Neuron (in vitro differentiated cells): ENCODE results near the gene STX10.
"Not testable (repeated sequence)": the region's sequence is repeated elsewhere in the genome, so short reads cannot be mapped to it uniquely, and the experiment has no call there.

ENCODE experiments used
- H2AFZ ChIP-seq: one replicate; pipeline ENCODE4 v1.6.1; 2013; ENCODE audit warnings: low read depth, mild to moderate bottlenecking, inconsistent platforms, low read length, moderate library complexity
- H3K27me3 ChIP-seq: one replicate; pipeline ENCODE4 v1.6.1; 2013; ENCODE audit warnings: low read length; ENCODE audit not compliant: insufficient read depth
- H3K36me3 ChIP-seq: one replicate; pipeline ENCODE4 v1.6.1; 2013; ENCODE audit warnings: low read length; ENCODE audit not compliant: insufficient read depth
- H3K4me1 ChIP-seq: one replicate; pipeline ENCODE4 v1.6.1; 2013; ENCODE audit warnings: low read length; ENCODE audit not compliant: insufficient read depth
- H3K4me3 ChIP-seq: 2 replicates; pipeline ENCODE4 v1.5.1; 2013; ENCODE audit warnings: mild to moderate bottlenecking, low read length, moderate library complexity
- H3K9me3 ChIP-seq: one replicate; pipeline ENCODE4 v1.6.1; 2013; ENCODE audit warnings: low read length

Gene STX10

DNA sequence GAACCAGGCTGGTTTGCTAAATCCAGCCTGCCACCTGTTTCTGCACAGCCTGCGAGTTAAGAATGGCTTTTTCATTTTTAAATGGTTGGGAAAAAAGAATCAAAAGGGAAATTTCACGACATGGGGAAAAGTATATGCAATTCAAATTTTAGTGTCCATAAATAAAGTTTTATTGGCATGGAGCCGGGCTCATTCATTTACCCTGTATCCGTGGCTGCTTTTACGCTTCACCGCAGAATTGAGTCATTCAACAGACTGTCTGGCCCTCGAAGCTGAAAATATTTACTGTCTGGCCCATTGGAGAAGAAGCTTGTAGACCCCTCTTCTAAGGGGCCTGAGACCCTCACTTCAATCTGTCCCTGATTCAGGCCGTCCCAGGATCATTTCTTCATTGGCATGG is 26.2 kb upstream of the STX10 start:
- no peaks in the 10 kb centered on the region for H3K27me3 ChIP-seq
- H3K9me3 ChIP-seq = no peaks in the 10 kb centered on the region
- no peak overlapping the region for H3K4me3 ChIP-seq
- no peak overlapping the region for H2AFZ ChIP-seq
- H3K36me3 ChIP-seq = no peaks in the 10 kb centered on the region
- H3K4me1 ChIP-seq = no peaks in the 10 kb centered on the region

DNA sequence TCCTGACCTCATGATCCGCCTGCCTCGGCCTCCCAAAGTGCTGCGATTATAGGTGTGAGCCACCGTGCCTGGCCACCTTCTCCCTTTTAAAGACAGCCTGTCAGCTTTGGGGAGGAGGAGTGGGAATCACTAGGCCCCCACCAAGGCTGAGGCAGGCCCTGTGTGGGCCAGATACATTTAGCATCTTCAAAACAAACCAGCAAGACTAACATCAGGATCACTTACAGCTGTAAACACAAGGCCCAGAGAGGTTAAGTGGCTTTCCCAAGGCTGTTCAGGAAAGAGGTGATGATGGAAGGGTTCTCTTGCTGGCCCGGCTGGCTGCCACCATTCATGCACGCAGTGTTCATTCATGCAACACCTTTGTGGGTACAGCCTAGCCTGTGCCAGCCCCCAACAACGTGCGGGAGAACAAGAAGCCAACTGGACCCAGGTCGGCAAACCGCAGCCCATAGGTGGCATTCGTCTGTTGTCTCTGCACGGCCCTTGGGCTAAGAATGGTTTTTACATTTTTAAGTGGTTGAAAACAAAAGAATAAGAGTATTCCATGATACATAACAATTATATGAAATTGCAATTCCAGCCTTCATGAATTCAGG is 23.1 kb upstream of the STX10 start:
- no peak overlapping the region for H2AFZ ChIP-seq
- H3K36me3 ChIP-seq = no peaks in the 10 kb centered on the region
- no peaks in the 10 kb centered on the region for H3K4me1 ChIP-seq
- H3K9me3 ChIP-seq = no peaks in the 10 kb centered on the region
- no peak overlapping the region for H3K4me3 ChIP-seq
- H3K27me3 ChIP-seq = no peaks in the 10 kb centered on the region

DNA sequence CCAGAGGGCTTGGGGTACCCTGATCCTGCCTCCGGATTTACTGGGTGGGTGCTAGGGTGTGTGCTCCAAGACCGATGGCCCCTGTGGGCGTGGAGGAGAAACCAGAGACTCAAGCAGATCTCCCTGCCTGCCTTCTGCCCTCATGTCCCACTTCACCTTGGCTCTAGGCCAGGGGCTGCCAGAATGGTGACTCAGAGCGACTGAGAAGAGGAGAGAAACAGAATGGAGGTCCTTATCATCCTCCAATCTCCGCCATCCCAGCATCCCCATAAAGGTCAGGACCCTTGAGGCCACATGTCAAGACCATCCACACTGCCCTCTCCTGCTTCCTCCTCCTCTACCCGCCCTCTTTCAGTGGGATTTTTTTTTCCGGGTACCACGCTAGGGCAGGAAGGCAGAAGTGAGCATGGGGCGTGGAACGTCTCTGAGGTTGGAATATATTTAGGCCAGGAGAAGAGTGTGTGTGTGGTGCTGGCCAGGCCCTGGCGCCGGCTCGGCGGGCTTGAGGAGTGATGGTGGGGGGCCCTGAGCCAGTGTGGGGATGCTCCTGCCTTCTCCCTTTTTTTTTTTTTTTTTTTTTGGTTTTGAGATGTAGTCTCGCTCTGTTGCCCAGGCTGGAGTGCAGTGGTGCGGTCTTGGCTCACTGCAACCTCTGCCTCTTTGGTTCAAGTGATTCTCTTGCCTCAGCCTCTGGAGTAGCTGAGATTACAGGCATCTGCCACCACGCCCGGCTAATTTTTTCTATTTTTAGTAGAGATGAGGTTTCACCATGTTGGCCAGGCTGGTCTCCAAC is 22.4 kb upstream of the STX10 start:
- no peaks in the 10 kb centered on the region for H3K9me3 ChIP-seq
- H3K36me3 ChIP-seq = no peaks in the 10 kb centered on the region
- H3K4me1 ChIP-seq = no peaks in the 10 kb centered on the region
- H2AFZ ChIP-seq = no peak overlapping the region
- H3K4me3 ChIP-seq = no peak overlapping the region
- no peaks in the 10 kb centered on the region for H3K27me3 ChIP-seq

DNA sequence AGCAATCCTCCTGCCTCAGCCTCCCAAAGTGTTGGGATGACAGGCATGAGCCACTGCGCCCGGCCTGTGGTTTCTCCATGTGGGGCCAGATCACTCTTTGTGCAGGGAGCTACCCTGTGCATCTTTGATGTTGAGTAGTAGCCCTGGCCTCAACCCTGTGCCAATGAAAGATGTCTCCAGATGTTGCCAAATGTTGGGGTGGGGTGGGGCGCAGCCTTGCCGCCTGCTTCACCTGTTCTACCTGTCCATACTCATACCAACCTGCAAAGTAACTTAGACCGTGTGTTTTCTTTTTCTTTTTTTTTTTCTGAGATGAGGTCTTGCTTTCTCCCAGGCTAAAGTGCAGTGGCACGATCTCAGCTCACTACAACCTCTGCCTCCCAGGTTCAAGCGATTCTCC is 21.0 kb upstream of the STX10 start:
- Histone ChIP-seq H3K9me3 (no peaks in the 10 kb centered on the region), H3K4me3 (no peak overlapping the region), H3K36me3 (no peaks in the 10 kb centered on the region), H3K27me3 (no peaks in the 10 kb centered on the region), H3K4me1 (peaks cover 6% of the 10 kb centered on the region), H2AFZ (no peak overlapping the region)

DNA sequence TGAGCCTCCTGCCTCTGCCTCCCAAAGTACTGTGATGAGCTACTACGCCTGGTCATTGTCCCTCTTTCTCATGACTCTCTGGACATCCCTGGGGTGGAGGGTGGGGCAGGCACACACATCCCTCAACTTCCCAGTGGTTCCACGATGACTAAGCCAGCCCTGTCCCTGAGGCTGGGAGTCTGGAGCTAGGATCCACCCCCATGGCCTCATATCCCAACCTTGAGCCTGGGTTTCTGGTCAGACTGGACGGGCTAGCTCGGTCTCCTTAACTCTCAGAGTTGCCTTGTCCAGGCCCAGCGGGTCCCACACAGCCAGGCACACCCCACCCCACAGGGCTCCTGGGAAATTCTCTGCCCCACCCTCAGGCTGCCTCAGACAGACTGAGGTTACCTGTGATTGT is 19.6 kb upstream of the STX10 start:
- no peaks in the 10 kb centered on the region for H3K27me3 ChIP-seq
- no peak overlapping the region for H3K4me3 ChIP-seq
- H3K36me3 ChIP-seq = no peaks in the 10 kb centered on the region
- H3K4me1 ChIP-seq = peaks cover 8% of the 10 kb centered on the region
- no peak overlapping the region for H2AFZ ChIP-seq
- no peaks in the 10 kb centered on the region for H3K9me3 ChIP-seq

DNA sequence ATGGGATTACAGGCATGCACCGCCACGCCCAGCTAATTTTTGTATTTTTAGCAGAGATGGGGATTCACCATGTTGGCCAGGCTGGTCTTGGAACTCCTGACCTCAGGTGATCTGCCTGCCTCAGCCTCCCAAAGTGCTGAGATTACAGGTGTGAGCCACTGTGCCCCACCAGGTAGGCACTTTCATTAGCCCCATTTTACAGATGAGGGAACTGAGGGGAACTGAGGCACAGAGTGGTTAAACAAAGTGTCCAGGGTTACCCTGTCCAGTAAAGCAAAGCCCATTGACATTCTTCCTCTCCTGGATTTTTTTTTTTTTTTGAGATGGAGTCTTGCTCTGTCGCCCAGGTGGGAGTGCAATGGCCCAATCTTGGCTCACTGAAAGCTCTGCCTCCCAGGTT is 16.0 kb upstream of the STX10 start:
- not testable (repeated sequence) for H2AFZ ChIP-seq, H3K36me3 ChIP-seq, H3K4me3 ChIP-seq, H3K9me3 ChIP-seq, H3K27me3 ChIP-seq
- peaks cover 28% of the 10 kb centered on the region for H3K4me1 ChIP-seq

DNA sequence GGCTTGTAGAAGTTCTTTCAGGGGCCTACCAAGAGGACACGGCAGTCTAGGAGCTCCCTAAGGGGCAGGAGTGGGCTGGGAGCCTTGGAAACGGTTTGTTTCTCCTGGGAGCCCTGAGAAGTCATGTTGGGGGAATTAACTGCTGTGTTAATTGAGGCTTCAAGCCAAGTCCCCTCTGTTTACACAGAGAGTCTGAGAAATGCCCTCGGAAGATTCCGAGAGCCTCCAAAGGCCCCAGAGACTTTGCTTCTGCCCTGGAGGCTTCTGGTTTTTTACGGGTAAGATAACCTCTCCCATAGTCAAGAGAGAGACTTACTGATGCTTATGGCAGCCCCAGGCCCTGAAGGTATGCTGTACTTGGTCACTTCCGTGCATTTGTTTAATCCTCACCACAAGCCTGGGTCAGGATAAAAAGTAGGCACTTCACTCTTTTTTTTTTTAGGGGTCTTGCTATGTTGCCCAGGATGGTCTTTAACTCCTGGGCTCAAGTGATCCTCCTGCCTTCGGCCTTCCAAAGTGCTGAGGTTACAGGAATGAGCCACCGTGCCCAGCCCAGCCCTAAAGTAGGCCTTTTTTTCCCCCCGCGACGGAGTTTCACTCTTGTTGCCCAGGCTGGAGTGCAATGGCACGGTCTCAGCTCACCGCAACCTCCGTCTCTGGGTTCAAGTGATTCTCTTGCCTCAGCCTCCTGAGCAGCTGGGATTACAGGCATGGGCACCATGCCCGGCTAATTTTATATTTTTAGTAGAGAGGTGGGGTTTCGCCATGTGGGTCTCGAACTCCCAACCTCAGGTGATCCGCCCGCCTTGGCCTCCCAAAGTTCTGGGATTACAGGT is 15.2 kb upstream of the STX10 start:
- Histone ChIP-seq H3K9me3 (no peaks in the 10 kb centered on the region), H3K27me3 (no peaks in the 10 kb centered on the region), H3K4me1 (peaks cover 28% of the 10 kb centered on the region), H2AFZ (no peak overlapping the region), H3K36me3 (no peaks in the 10 kb centered on the region), H3K4me3 (no peak overlapping the region)

DNA sequence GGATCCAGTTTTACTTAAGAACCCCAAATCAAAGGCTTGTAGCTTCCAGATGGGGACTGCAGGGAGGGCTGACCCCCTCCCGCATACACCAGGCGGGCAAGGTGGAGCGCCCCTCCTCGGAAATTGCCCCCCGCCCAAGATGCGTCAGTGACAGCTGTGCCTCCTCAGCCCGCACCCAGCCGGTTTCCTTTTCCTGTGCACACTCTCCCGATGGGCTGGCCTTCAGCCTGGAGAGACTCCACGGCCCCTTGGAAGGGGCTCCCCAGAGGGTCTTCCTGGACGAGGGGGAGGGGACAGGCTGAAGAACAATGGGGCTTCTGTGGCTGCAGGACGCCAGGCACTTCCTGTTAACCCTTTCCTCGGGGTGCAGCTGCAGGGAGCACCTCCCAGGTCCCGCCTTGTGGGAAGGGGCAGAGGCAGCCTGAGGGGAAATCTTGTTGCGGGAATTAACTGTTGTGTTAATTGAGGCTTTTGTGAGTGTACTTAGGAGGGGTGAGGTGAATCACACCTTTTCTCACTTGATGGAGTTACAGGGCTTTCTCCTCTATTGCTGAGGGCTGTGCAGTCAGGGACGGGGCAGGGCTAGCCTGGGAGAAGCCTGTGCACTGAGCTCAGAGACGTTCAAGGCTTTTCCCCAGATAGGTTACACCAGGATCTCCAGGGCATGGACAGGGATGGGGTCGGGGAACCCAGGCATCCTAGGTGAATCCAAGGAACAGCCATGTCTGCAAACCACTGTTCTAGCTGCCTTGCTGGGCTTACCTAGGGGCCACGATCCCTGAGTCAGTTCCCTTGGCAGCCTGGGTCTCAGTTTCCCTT is 14.4 kb upstream of the STX10 start:
- peak overlapping the region; percentile 47 for H3K4me3 ChIP-seq
- H2AFZ ChIP-seq = peak overlapping the region; percentile 38
- H3K36me3 ChIP-seq = no peaks in the 10 kb centered on the region
- peaks cover 28% of the 10 kb centered on the region for H3K4me1 ChIP-seq
- H3K9me3 ChIP-seq = no peaks in the 10 kb centered on the region
- H3K27me3 ChIP-seq = no peaks in the 10 kb centered on the region

DNA sequence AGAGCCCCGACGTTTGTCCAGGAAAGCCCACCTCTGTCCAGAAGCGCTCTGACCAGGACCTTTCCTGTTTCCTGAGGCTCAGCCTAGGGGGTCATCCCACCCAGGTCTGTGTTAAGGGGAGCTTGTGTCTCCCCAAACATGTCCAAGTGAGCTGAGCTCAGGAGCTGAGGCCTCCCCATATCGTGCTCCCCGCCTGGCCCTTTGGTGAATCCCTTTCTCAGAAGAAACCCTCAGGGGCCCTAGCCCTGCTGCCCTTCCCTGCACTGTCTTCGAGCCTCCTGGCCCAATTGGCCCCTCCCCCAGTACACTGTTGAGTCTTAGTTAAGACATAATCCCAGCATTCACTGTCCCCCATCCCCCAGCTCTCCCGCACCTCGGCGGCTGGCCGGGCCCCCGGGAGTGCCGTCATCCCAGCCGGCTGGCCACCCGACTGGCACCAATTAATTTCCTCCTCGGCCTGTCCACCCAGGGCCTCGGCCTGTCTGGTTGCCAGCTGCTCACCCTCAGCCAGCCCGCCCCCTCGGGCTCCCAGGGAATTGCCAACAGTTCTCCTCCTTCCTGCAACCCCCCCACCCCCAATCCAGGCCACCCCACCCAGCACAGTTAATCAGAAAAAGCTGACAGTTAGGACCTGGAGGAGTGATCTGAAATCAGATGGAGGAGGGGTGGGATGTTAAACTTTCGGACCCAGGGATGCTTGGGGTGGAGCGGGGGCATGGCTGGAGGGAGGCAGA is 13.6 kb upstream of the STX10 start:
- no peaks in the 10 kb centered on the region for H3K9me3 ChIP-seq
- no peaks in the 10 kb centered on the region for H3K36me3 ChIP-seq
- H2AFZ ChIP-seq = peak overlapping the region; percentile 38
- no peaks in the 10 kb centered on the region for H3K27me3 ChIP-seq
- peak overlapping the region; percentile 47 for H3K4me3 ChIP-seq
- peaks cover 28% of the 10 kb centered on the region for H3K4me1 ChIP-seq

DNA sequence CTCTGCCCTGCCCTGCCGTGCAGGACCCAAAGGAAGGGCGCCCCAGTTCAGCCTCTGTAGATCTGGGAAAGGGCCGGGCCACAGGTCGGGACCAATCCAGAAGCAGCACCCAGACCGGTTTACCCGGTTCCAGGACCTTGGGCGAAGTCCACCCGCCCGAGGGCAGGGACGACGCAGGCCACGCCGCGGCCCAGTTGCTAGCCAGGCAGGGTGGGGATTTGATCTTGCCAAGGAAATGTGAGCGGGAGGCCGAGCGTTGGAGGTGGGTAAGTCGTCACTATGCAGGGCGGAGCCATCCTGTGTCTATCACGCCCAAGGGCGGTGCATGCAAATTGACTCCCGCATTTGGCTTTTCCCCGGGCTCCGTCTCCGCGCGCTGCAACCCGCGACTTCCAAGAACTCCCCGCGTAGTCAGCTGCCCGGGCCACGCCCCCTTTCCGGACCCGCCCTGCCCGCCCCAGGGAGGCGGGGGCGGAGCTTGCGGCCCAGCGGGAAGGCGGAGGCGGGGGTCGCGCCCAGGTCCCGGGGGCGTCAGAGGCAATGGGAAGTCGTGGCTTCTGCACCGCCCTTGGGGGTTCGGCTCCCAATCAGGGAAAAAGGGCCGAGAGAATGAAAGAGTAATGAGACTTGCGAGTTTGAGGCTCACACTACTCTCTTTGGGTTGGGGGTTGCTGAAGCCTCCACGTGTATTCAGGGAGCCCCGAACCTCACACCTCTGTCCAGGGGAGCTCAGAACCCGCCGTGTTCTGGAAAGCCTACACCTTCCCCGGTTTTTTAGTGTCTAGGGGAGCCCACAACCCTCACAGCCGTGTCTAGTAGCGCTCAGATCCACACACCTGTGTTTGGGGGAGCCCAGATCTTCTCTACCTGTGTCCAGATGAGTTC is 12.8 kb upstream of the STX10 start:
- no peaks in the 10 kb centered on the region for H3K27me3 ChIP-seq
- H3K36me3 ChIP-seq = no peaks in the 10 kb centered on the region
- H3K4me3 ChIP-seq = peak overlapping the region; percentile 47
- no peaks in the 10 kb centered on the region for H3K9me3 ChIP-seq
- H3K4me1 ChIP-seq = peaks cover 28% of the 10 kb centered on the region
- peak overlapping the region; percentile 86 for H2AFZ ChIP-seq

DNA sequence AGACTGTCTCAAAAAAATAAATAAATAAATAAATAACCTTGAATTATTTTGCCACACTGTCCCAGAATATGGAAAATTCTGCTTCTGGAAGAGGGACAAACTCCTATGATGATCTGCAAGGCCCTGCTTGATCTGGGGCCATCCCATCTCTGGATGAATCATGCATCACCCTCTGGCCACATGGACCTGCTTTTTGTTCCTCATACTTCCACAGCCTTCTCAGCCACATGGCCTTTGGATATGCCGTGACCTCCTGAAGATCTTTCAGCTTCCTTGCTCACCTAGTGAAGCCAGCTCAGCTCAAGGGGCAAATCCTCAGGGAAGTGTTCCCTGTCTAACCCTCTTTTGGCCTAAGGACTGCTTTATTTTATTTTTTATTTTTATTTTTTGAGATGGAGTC is 10.4 kb upstream of the STX10 start:
- H3K9me3 ChIP-seq = no peaks in the 10 kb centered on the region
- peaks cover 29% of the 10 kb centered on the region for H3K4me1 ChIP-seq
- no peaks in the 10 kb centered on the region for H3K27me3 ChIP-seq
- H3K4me3 ChIP-seq = no peak overlapping the region
- no peak overlapping the region for H2AFZ ChIP-seq
- H3K36me3 ChIP-seq = no peaks in the 10 kb centered on the region
